OCI-LY7 (cell line): ENCODE measurements around the gene RELB.

Source experiments
- EZH2phosphoT487 ChIP-seq: fragments of 200-600 bp; sonication (generic); IDR thresholded peaks from 2 replicates; pipeline ENCODE4 v1.6.1; 2018; ENCODE audit warnings: low read depth, borderline replicate concordance, mild to moderate bottlenecking, mixed run types, antibody characterized with exemption, low read length, moderate library complexity, mixed read lengths
- TF ChIP-seq, protein P1 (sequence below): fragments of 200-600 bp; sonication (generic); conservative IDR thresholded peaks from 2 replicates; pipeline ENCODE4 v1.5.1; 2014; ENCODE audit warnings: mild to moderate bottlenecking, antibody characterized with exemption, low read length, moderate library complexity, mixed read lengths

GRCh38 chr19:44961821-44962220 is 39.4 kb upstream of the RELB start:
- TF ChIP-seq, protein P1, sequence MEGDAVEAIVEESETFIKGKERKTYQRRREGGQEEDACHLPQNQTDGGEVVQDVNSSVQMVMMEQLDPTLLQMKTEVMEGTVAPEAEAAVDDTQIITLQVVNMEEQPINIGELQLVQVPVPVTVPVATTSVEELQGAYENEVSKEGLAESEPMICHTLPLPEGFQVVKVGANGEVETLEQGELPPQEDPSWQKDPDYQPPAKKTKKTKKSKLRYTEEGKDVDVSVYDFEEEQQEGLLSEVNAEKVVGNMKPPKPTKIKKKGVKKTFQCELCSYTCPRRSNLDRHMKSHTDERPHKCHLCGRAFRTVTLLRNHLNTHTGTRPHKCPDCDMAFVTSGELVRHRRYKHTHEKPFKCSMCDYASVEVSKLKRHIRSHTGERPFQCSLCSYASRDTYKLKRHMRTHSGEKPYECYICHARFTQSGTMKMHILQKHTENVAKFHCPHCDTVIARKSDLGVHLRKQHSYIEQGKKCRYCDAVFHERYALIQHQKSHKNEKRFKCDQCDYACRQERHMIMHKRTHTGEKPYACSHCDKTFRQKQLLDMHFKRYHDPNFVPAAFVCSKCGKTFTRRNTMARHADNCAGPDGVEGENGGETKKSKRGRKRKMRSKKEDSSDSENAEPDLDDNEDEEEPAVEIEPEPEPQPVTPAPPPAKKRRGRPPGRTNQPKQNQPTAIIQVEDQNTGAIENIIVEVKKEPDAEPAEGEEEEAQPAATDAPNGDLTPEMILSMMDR = no peak
- no peak for TF ChIP-seq EZH2phosphoT487
